Activated naive CD8-positive, alpha-beta T cell (primary cell): ENCODE results near the gene MARF1.
A peak's percentile ranks its signal among the peaks of the same experiment; 100 is the strongest.
"Not testable (repeated sequence)": the region's sequence is repeated elsewhere in the genome, so short reads cannot be mapped to it uniquely, and the experiment has no call there.

Source experiments
- H3K27ac Mint-ChIP-seq: one replicate; pipeline ENCODE4 v1.8.0; 2021; ENCODE audit warnings: mixed read lengths
- H3K27me3 Mint-ChIP-seq: one replicate; pipeline ENCODE4 v1.8.0; 2021; ENCODE audit warnings: mixed read lengths
- H3K36me3 Mint-ChIP-seq: one replicate; pipeline ENCODE4 v1.8.0; 2021; ENCODE audit warnings: mixed read lengths
- H3K4me1 Mint-ChIP-seq: one replicate; pipeline ENCODE4 v1.8.0; 2021; ENCODE audit warnings: low read depth, mixed read lengths
- H3K4me3 Mint-ChIP-seq: one replicate; pipeline ENCODE4 v1.8.0; 2021; ENCODE audit warnings: mild to moderate bottlenecking, mixed read lengths
- H3K9me3 Mint-ChIP-seq: one replicate; pipeline ENCODE4 v1.8.0; 2021; ENCODE audit warnings: low read depth, mixed read lengths

Gene MARF1

DNA sequence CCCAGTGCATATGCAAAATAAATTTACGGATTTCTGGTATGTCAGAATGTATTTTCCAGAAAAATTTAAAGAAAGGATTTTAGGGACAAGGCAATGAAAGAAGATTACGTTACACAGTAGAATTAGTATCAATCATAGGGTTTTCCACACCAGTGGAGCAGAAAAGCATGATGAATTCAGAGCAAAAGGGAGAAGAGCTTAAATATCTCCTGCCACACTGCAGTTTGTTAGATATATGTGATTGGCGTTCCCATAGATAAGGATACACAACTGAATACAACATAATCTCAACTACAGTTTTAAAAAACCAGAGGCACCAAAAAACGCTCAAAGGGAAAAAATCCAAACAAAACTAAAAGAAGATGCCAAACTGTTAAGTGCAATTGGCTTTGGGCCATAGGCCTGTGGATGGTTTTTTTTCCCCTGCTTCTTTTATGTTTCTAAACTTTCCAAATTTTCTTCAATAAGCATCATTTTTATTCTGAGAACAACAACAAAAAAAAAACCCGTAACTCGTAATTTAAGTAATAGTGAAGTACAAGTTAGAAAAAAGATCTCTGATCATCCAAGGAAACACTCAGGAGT lies 22.3 kb downstream of the MARF1 start:
- Mint-ChIP-seq H3K4me1 (no peaks in the 10 kb centered on the region), H3K36me3 (peaks cover 15% of the 10 kb centered on the region)

DNA sequence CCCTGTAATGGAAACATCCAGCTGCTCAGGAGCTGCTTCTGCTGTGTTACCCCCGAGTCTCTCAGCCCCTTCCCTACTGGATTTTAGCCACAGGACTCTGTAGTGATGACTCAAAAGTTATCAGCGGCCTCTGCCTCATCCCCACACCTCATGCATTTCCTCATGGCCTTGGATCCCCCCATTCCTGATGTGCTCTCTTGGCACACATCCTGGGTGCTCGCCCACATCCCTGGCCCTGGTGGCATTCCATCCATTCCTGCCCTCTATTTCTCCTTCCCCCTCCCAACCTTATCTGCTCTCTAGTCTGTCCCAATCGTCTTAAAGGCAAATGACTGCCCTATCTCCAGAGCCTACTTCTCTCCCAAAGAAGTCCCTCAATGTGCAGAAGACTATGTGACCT lies 24.6 kb downstream of the MARF1 start:
- Mint-ChIP-seq H3K27me3 (no peaks in the 10 kb centered on the region), H3K4me1 (no peaks in the 10 kb centered on the region), H3K27ac (peak overlapping the region; percentile 24), H3K9me3 (no peaks in the 10 kb centered on the region), H3K4me3 (no peak overlapping the region), H3K36me3 (peaks cover 8% of the 10 kb centered on the region)

More for the DNA sequence above, 22.3 kb downstream of the MARF1 start:
- no peak overlapping the region for H3K4me3 Mint-ChIP-seq
- H3K27me3 Mint-ChIP-seq: no peaks in the 10 kb centered on the region
- H3K27ac Mint-ChIP-seq: peak overlapping the region; percentile 61
- H3K9me3 Mint-ChIP-seq: no peaks in the 10 kb centered on the region

- Mint-ChIP-seq H3K27me3 (no peaks in the 10 kb centered on the region), H3K27ac (peak overlapping the region; percentile 24), H3K4me1 (no peaks in the 10 kb centered on the region), H3K36me3 (peaks cover 8% of the 10 kb centered on the region), H3K9me3 (no peaks in the 10 kb centered on the region), H3K4me3 (no peak overlapping the region)
Measured at GRCh38 chr16:15617901-15618300, 25.1 kb downstream of the MARF1 start.

- Mint-ChIP-seq H3K27me3 (no peaks in the 10 kb centered on the region), H3K4me1 (no peaks in the 10 kb centered on the region), H3K36me3 (peaks cover 8% of the 10 kb centered on the region), H3K9me3 (no peaks in the 10 kb centered on the region), H3K4me3 (no peak overlapping the region), H3K27ac (no peak overlapping the region)
Measured at GRCh38 chr16:15616475-15617165, 26.3 kb downstream of the MARF1 start.

GRCh38 chr16:15616012-15616411 lies 26.9 kb downstream of the MARF1 start:
- H3K36me3 Mint-ChIP-seq: peaks cover 8% of the 10 kb centered on the region
- peak overlapping the region; percentile 10 for H3K27ac Mint-ChIP-seq
- no peaks in the 10 kb centered on the region for H3K9me3 Mint-ChIP-seq
- no peak overlapping the region for H3K4me3 Mint-ChIP-seq
- no peaks in the 10 kb centered on the region for H3K27me3 Mint-ChIP-seq
- no peaks in the 10 kb centered on the region for H3K4me1 Mint-ChIP-seq

- Mint-ChIP-seq H3K9me3 (no peaks in the 10 kb centered on the region), H3K36me3 (peaks cover 10% of the 10 kb centered on the region), H3K4me3 (no peak overlapping the region), H3K4me1 (peaks cover 6% of the 10 kb centered on the region), H3K27ac (peak overlapping the region; percentile 46), H3K27me3 (no peaks in the 10 kb centered on the region)
Measured at GRCh38 chr16:15613676-15614075, 29.3 kb downstream of the MARF1 start.

DNA sequence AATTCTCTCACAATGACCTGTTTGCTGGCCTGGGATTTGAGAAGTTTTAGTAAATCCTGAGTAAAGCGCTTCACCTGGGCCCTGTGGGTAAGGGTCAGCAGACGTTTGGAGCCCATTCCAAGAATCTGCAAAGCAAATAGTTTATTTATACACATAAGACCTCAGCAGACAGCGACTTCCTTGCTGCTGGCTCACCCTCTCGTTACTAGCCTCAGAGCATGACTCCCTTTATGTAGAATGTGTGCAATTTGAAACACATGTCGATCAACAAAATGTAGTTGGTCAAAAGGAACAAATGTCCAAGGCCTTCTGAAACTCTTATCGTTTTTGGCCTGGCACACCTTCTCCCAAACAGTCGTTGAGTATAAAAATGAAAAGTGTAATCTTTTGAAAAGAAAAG lies 31.3 kb downstream of the MARF1 start:
- Mint-ChIP-seq H3K9me3 (no peaks in the 10 kb centered on the region), H3K36me3 (peaks cover 11% of the 10 kb centered on the region), H3K4me1 (peaks cover 6% of the 10 kb centered on the region), H3K27me3 (no peaks in the 10 kb centered on the region), H3K4me3 (no peak overlapping the region), H3K27ac (peak overlapping the region; percentile 22)

DNA sequence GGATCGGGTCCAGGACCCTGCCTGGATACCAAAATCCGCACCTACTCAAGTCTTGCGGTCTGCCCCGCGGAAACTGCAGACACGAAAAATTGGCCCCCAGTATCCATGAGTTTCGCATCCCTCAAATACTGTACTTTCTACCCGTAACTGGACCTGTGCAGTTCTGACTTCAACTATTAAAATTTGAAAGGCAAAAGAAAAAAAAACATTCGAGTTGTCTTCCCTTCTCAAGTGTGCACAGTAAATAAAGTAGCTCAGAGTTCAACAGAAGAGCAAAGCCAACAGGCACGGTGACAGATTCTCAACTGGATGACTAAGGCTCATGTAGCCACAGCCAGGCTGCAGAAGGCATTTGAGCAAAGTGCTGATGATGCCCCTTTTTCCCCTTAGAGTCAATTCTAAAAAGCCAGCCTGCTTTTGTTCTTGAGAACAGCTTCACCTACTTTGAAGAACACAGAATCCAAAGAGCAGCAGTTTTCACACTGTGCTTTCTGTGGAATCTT lies 32.5 kb downstream of the MARF1 start:
- H3K27ac Mint-ChIP-seq: peak overlapping the region; percentile 78
- no peaks in the 10 kb centered on the region for H3K27me3 Mint-ChIP-seq
- no peak overlapping the region for H3K4me3 Mint-ChIP-seq
- H3K36me3 Mint-ChIP-seq: peaks cover 11% of the 10 kb centered on the region
- no peaks in the 10 kb centered on the region for H3K9me3 Mint-ChIP-seq
- peaks cover 6% of the 10 kb centered on the region for H3K4me1 Mint-ChIP-seq

GRCh38 chr16:15609286-15609649 lies 33.7 kb downstream of the MARF1 start:
- peaks cover 11% of the 10 kb centered on the region for H3K36me3 Mint-ChIP-seq
- H3K4me1 Mint-ChIP-seq: peaks cover 6% of the 10 kb centered on the region
- no peaks in the 10 kb centered on the region for H3K27me3 Mint-ChIP-seq
- no peaks in the 10 kb centered on the region for H3K9me3 Mint-ChIP-seq
- H3K27ac Mint-ChIP-seq: no peak overlapping the region
- H3K4me3 Mint-ChIP-seq: no peak overlapping the region

DNA sequence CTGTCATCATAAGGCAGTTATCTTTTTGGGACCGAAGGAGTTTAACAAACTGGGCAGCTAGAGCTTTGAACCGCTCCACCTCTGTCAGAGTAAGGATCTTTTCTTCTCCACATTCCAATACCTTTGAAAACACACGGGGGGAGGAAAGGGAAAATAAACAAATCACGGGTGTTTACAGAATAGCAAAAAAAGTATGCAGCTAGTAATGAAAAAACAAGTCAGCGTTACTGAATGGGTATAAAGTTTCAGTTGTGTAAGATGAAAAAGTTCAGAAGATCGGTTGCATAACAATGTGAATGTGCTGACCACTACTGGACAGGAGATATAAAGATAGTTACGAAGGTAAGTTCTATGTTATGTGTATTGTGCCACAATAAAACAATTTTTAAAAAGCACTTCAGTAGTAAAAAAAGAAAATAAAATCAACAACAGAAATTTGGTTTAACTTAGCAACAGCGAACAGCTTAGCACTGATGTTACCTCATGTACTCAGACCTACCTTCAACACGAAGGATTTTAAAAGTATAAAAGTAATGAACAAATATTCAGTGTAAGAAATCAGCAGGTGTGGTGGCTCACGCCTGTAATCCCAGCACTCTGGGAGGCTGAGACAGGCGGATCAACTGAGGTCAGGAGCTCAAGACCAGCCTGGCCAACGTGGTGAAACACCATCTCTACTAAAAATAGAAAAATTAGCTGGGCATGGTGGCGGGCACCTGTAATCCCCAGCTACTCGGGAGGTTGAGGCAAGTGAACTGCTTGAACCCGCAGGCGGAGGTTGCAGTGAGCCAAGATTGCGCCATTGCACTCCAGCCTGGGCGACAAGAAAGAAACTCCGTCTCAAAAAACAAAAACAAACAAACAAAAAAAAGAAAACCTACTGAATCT lies 34.3 kb downstream of the MARF1 start:
- no peaks in the 10 kb centered on the region for H3K27me3 Mint-ChIP-seq
- peaks cover 6% of the 10 kb centered on the region for H3K4me1 Mint-ChIP-seq
- H3K4me3 Mint-ChIP-seq: no peak overlapping the region
- H3K27ac Mint-ChIP-seq: peak overlapping the region; percentile 50
- H3K9me3 Mint-ChIP-seq: no peaks in the 10 kb centered on the region
- H3K36me3 Mint-ChIP-seq: peaks cover 13% of the 10 kb centered on the region

DNA sequence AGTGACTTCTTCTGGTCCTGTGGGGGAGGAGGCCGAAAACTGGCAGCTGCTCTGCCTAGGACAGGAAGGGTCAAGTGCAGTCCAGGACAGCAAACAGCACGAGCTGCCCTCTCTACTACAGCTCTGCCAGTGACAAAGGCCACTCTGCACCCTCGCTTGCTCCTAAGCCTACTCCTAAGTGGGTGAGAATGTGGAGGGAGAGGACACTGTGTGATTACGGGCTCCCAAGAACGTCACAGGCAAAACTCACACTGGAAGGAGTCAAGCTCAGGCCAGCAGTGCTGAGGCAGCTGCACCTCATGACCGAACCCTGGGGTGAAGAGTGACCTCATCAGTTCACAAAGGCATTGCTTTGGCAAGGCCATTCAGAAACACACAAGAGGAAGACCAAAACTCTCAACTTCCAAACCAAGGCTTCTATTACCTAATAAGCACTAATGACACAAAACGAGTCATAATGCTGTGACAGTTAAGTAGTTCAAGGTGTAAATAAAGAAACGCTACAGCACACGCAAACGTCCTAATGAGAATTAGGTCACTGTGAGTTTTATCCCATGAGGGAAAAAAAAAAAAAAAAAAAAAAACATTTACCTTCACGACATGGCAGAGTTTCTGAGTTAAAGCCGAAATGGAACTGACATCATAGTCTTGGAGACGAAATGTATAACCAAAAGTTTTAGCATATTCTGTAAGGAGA lies 35.1 kb downstream of the MARF1 start:
- H3K36me3 Mint-ChIP-seq: peaks cover 15% of the 10 kb centered on the region
- no peaks in the 10 kb centered on the region for H3K9me3 Mint-ChIP-seq
- H3K4me3 Mint-ChIP-seq: no peak overlapping the region
- peak overlapping the region; percentile 50 for H3K27ac Mint-ChIP-seq
- H3K27me3 Mint-ChIP-seq: no peaks in the 10 kb centered on the region
- H3K4me1 Mint-ChIP-seq: peaks cover 6% of the 10 kb centered on the region

DNA sequence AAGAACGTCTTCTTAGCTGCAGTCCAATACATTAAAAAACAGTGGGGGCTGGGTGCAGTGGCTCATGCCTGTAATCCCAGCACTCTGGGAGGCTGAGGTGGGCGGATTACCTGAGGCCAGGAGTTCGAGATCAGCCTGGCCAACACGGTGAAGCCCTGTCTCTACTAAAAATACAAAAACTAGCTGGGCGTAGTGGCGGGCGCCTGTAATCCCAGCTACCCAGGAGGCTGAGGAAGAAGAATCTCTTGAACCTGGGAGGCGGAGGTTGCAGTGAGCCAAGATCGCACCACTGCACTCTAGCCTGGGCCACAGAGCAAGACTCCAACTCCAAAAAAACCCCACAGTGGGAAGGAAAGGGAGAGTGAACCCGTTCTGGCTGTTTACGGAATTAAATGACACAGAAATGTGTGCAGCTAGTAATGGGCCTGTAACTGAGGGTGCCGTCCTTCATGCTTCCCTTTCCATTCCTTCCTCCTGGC lies 35.7 kb downstream of the MARF1 start:
- not testable (repeated sequence) for H3K9me3 Mint-ChIP-seq, H3K27me3 Mint-ChIP-seq, H3K4me3 Mint-ChIP-seq, H3K4me1 Mint-ChIP-seq
- H3K27ac Mint-ChIP-seq: peak overlapping the region; percentile 81
- H3K36me3 Mint-ChIP-seq: peaks cover 15% of the 10 kb centered on the region

DNA sequence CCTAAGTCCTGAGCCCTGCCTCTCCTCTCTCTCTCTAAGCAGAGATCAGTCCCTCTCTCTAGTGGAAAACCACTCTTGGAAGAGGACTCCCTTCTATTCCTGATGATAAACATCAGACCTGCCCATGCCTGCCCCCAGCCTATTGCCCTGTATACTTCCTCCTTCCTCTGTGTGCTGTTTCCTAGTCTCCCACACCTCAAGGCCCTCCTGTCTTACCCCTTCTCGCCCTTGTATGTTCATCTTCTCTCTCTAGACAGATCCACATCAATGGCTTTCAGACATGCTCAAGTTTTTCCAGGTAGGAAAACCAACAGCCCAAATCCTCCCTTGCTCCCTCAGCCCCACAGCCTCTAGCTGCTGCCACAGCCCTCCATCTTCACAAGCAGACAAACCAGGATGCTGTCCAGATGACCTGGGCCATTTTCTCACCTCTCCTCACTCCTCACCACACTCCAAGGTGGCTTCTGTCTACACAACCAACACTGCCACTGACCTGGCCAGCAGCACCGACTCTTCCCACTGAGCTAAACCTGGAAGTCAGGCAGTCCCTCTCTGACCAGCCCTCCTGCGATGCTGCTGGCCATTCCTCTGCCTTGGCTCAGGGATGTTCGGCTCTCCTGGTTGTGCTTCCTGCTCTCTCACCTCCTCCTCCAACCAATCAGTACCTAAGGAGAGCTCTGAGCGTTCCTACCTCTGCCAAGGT lies 36.3 kb downstream of the MARF1 start:
- H3K4me1 Mint-ChIP-seq: peaks cover 6% of the 10 kb centered on the region
- H3K27ac Mint-ChIP-seq: peak overlapping the region; percentile 81
- no peaks in the 10 kb centered on the region for H3K27me3 Mint-ChIP-seq
- peaks cover 15% of the 10 kb centered on the region for H3K36me3 Mint-ChIP-seq
- no peak overlapping the region for H3K4me3 Mint-ChIP-seq
- H3K9me3 Mint-ChIP-seq: no peaks in the 10 kb centered on the region

- Mint-ChIP-seq H3K27me3 (no peaks in the 10 kb centered on the region), H3K36me3 (peaks cover 18% of the 10 kb centered on the region), H3K9me3 (no peaks in the 10 kb centered on the region), H3K4me3 (no peak overlapping the region), H3K4me1 (peaks cover 6% of the 10 kb centered on the region), H3K27ac (peak overlapping the region; percentile 81)
Measured at GRCh38 chr16:15605839-15606517, 37.0 kb downstream of the MARF1 start.
